Stimulated activated CD4-positive, alpha-beta T cell treated with anti-CD3 and anti-CD28 coated beads, Interleukin-12 subunit alpha, Interleukin-12 subunit beta, amount 100 ng/mL, for 4 hours (primary cell): ENCODE measurements around the gene LARGE2.
A peak's percentile ranks its signal among the peaks of the same experiment; 100 is the strongest.
"Not testable (repeated sequence)": the region's sequence is repeated elsewhere in the genome, so short reads cannot be mapped to it uniquely, and the experiment has no call there.

Source experiments
- DNase-seq: peaks from one replicate; pipeline ENCODE4 v3.0.0-alpha.2; 2020

LARGE2 gene

GRCh38 chr11:45896422-45896984 is 26.0 kb upstream of the LARGE2 start:
- no peak for DNase-seq

GRCh38 chr11:45897556-45897955 is 24.9 kb upstream of the LARGE2 start:
- no peak for DNase-seq

- DNase-seq: no peak
Observed at GRCh38 chr11:45899086-45899447, 23.4 kb upstream of the LARGE2 start.

- DNase-seq: peak; percentile 44
Observed at GRCh38 chr11:45899448-45900174, 22.8 kb upstream of the LARGE2 start.

- not testable (repeated sequence) for DNase-seq
Observed at GRCh38 chr11:45900175-45900800, 22.2 kb upstream of the LARGE2 start.

- no peak for DNase-seq
Observed at GRCh38 chr11:45900916-45901617, 21.4 kb upstream of the LARGE2 start.

GRCh38 chr11:45901626-45902025 is 20.8 kb upstream of the LARGE2 start:
- DNase-seq: no peak

GRCh38 chr11:45902452-45903380 is 19.7 kb upstream of the LARGE2 start:
- no peak for DNase-seq

- no peak for DNase-seq
Observed at GRCh38 chr11:45904309-45904915, 18.0 kb upstream of the LARGE2 start.

- DNase-seq: no peak
Observed at GRCh38 chr11:45905095-45905494, 17.4 kb upstream of the LARGE2 start.

GRCh38 chr11:45905576-45905975 is 16.9 kb upstream of the LARGE2 start:
- not testable (repeated sequence) for DNase-seq

- DNase-seq: no peak
Observed at GRCh38 chr11:45906096-45906682, 16.3 kb upstream of the LARGE2 start.

- no peak for DNase-seq
Observed at GRCh38 chr11:45906965-45907611, 15.4 kb upstream of the LARGE2 start, which contains the start of gene FREY1. Gene FREY1, minus strand, starts transcription at chr11:45907271. Its CDS starts 26 bp downstream, at chr11:45907245.

GRCh38 chr11:45907911-45908370 is 14.5 kb upstream of the LARGE2 start:
- no peak for DNase-seq

GRCh38 chr11:45909594-45910475 is 12.6 kb upstream of the LARGE2 start:
- no peak for DNase-seq

- DNase-seq: no peak
Observed at GRCh38 chr11:45910623-45911022, 11.8 kb upstream of the LARGE2 start.

- DNase-seq: no peak
Observed at GRCh38 chr11:45913514-45913913, 8.9 kb upstream of the LARGE2 start.

GRCh38 chr11:45913942-45914635 is 8.4 kb upstream of the LARGE2 start:
- no peak for DNase-seq

- no peak for DNase-seq
Observed at GRCh38 chr11:45915446-45915845, 7.0 kb upstream of the LARGE2 start.
